Central memory CD8-positive, alpha-beta T cell (primary cell): Measurements from ENCODE around the gene SEMA4C.

ENCODE experiments used
- ATAC-seq: fragments of 150-1000 bp; cut with Tn5 transposase; replicated peaks from 2 replicates; pipeline ENCODE4 v1.10.0; 2022; ENCODE audit warnings: mild to moderate bottlenecking, moderate FRiP score, moderate number of reproducible peaks; ENCODE audit not compliant: poor library complexity, severe bottlenecking; ENCODE audit errors: extremely low read depth
- DNase-seq, 2 donors: peaks; one replicate each; pipeline ENCODE4 v3.0.0; 2021; ENCODE audit warnings: low spot score in 2 of 2
- H3K27ac Mint-ChIP-seq: one replicate; pipeline ENCODE4 v1.8.0; 2022; ENCODE audit warnings: low read depth, mild to moderate bottlenecking, moderate library complexity, mixed read lengths
- H3K27me3 Mint-ChIP-seq: one replicate; pipeline ENCODE4 v1.8.0; 2022; ENCODE audit warnings: mixed read lengths
- H3K36me3 Mint-ChIP-seq: one replicate; pipeline ENCODE4 v1.8.0; 2022; ENCODE audit warnings: mild to moderate bottlenecking, moderate library complexity, mixed read lengths; ENCODE audit not compliant: insufficient read depth
- H3K4me1 Mint-ChIP-seq: one replicate; pipeline ENCODE4 v1.8.0; 2022; ENCODE audit warnings: mixed read lengths
- H3K4me3 Mint-ChIP-seq: one replicate; pipeline ENCODE4 v1.8.0; 2022; ENCODE audit warnings: mild to moderate bottlenecking, moderate library complexity, mixed read lengths
- H3K9me3 Mint-ChIP-seq: one replicate; pipeline ENCODE4 v1.8.0; 2022; ENCODE audit warnings: mixed read lengths

Gene SEMA4C

GRCh38 chr2:96821113-96821675 is 48.7 kb downstream of the SEMA4C start:
- Mint-ChIP-seq H3K27ac (peak overlapping the region; percentile 91), H3K4me3 (peak overlapping the region; percentile 36), H3K4me1 (peaks cover 44% of the 10 kb centered on the region), H3K27me3 (no peaks in the 10 kb centered on the region), H3K9me3 (no peaks in the 10 kb centered on the region), H3K36me3 (peaks cover 22% of the 10 kb centered on the region)
- ATAC-seq: no peak
- DNase-seq: no peak

- ATAC-seq (no peak), DNase-seq (no peak)
- H3K27ac Mint-ChIP-seq: peak overlapping the region; percentile 91
- peaks cover 22% of the 10 kb centered on the region for H3K36me3 Mint-ChIP-seq
- no peaks in the 10 kb centered on the region for H3K27me3 Mint-ChIP-seq
- H3K9me3 Mint-ChIP-seq: no peaks in the 10 kb centered on the region
- peaks cover 44% of the 10 kb centered on the region for H3K4me1 Mint-ChIP-seq
- H3K4me3 Mint-ChIP-seq: peak overlapping the region; percentile 83
Observed at GRCh38 chr2:96819876-96820511, 49.9 kb downstream of the SEMA4C start.

GRCh38 chr2:96819128-96819875 is 50.6 kb downstream of the SEMA4C start:
- DNase-seq (no peak), ATAC-seq (no peak)
- Mint-ChIP-seq H3K9me3 (no peaks in the 10 kb centered on the region), H3K4me1 (peaks cover 44% of the 10 kb centered on the region), H3K4me3 (peak overlapping the region; percentile 83), H3K27ac (peak overlapping the region; percentile 91), H3K27me3 (no peaks in the 10 kb centered on the region), H3K36me3 (peaks cover 20% of the 10 kb centered on the region)

- H3K4me3 Mint-ChIP-seq: peak overlapping the region; percentile 83
- no peaks in the 10 kb centered on the region for H3K27me3 Mint-ChIP-seq
- H3K27ac Mint-ChIP-seq: peak overlapping the region; percentile 82
- H3K9me3 Mint-ChIP-seq: no peaks in the 10 kb centered on the region
- peaks cover 48% of the 10 kb centered on the region for H3K4me1 Mint-ChIP-seq
- DNase-seq (no peak), ATAC-seq (no peak)
- peaks cover 15% of the 10 kb centered on the region for H3K36me3 Mint-ChIP-seq
Observed at GRCh38 chr2:96817882-96818281, 52.0 kb downstream of the SEMA4C start.

GRCh38 chr2:96816836-96817702 is 52.8 kb downstream of the SEMA4C start:
- Mint-ChIP-seq H3K4me1 (peaks cover 56% of the 10 kb centered on the region), H3K9me3 (no peaks in the 10 kb centered on the region), H3K27ac (peak overlapping the region; percentile 82), H3K27me3 (no peaks in the 10 kb centered on the region), H3K4me3 (peak overlapping the region; percentile 83), H3K36me3 (peaks cover 14% of the 10 kb centered on the region)
- DNase-seq: no peak
- no peak for ATAC-seq

GRCh38 chr2:96816127-96816835 is 53.6 kb downstream of the SEMA4C start, which contains the start of gene CNNM3:
Gene CNNM3 (plus strand): TSS chr2:96816268. CDS start chr2:96816278, 10 bp downstream.
- H3K27ac Mint-ChIP-seq: peak within 1 kb of the TSS; percentile 82
- no peaks in the 10 kb centered on the region for H3K27me3 Mint-ChIP-seq

GRCh38 chr2:96815326-96816126 is 54.4 kb downstream of the SEMA4C start:
- Mint-ChIP-seq H3K27ac (peak overlapping the region; percentile 82), H3K9me3 (no peaks in the 10 kb centered on the region), H3K36me3 (peaks cover 14% of the 10 kb centered on the region), H3K4me3 (peak overlapping the region; percentile 83), H3K27me3 (no peaks in the 10 kb centered on the region), H3K4me1 (peaks cover 58% of the 10 kb centered on the region)
- DNase-seq (no peak), ATAC-seq (peak; percentile 22)

More at GRCh38 chr2:96816127-96816835, 53.6 kb downstream of the SEMA4C start, which contains the start of gene CNNM3:
- Mint-ChIP-seq H3K4me3 (peak within 1 kb of the TSS; percentile 83), H3K9me3 (no peaks in the 10 kb centered on the region), H3K4me1 (peaks cover 60% of the 10 kb centered on the region), H3K36me3 (peaks cover 14% of the 10 kb centered on the region)
- DNase-seq (peak; percentile 91 to 92), ATAC-seq (peak; percentile 90)

- ATAC-seq: no peak
- H3K27me3 Mint-ChIP-seq: no peaks in the 10 kb centered on the region
- H3K9me3 Mint-ChIP-seq: no peaks in the 10 kb centered on the region
- H3K27ac Mint-ChIP-seq: no peak overlapping the region
- peaks cover 18% of the 10 kb centered on the region for H3K36me3 Mint-ChIP-seq
- no peak for DNase-seq
- peaks cover 45% of the 10 kb centered on the region for H3K4me1 Mint-ChIP-seq
- no peak overlapping the region for H3K4me3 Mint-ChIP-seq
Observed at GRCh38 chr2:96813656-96814055, 56.2 kb downstream of the SEMA4C start.

GRCh38 chr2:96811917-96812316 is 58.0 kb downstream of the SEMA4C start:
- ATAC-seq (no peak), DNase-seq (no peak)
- H3K36me3 Mint-ChIP-seq: peaks cover 23% of the 10 kb centered on the region
- H3K9me3 Mint-ChIP-seq: no peaks in the 10 kb centered on the region
- no peaks in the 10 kb centered on the region for H3K27me3 Mint-ChIP-seq
- no peak overlapping the region for H3K4me3 Mint-ChIP-seq
- H3K27ac Mint-ChIP-seq: no peak overlapping the region
- peaks cover 36% of the 10 kb centered on the region for H3K4me1 Mint-ChIP-seq

GRCh38 chr2:96810783-96811192 is 59.1 kb downstream of the SEMA4C start:
- H3K4me3 Mint-ChIP-seq: no peak overlapping the region
- no peak for ATAC-seq
- DNase-seq: no peak
- H3K27me3 Mint-ChIP-seq: no peaks in the 10 kb centered on the region
- H3K36me3 Mint-ChIP-seq: peaks cover 28% of the 10 kb centered on the region
- no peak overlapping the region for H3K27ac Mint-ChIP-seq
- no peaks in the 10 kb centered on the region for H3K9me3 Mint-ChIP-seq
- H3K4me1 Mint-ChIP-seq: peaks cover 44% of the 10 kb centered on the region
